Endothelial cell of umbilical vein (primary cell): Measurements from ENCODE around the gene ULK4. TPM values are rescaled to one million over a fixed set of nuclear protein-coding genes. Genes with fewer than 3 reads are reported as not detected.

ENCODE experiments used
- BruUV-seq: library from RNA; stranded (reverse); fragments of 400-500 nt; replicated peaks from 2 replicates; lab custom pipeline; 2021; lab: Mats Ljungman, UMichigan
- CTCF ChIA-PET: fragments of 300-600, 350-600 bp; sonication (Branson Sonifier 250); formaldehyde crosslinking; loops from one replicate; lab custom pipeline; 2021; ENCODE audit warnings: antibody characterized with exemption, inconsistent platforms; lab: Charles Lee
- POLR2A ChIA-PET: fragments of 300-600, 350-600 bp; sonication (Branson Sonifier 250); formaldehyde crosslinking; loops from one replicate; lab custom pipeline; 2021; ENCODE audit warnings: antibody characterized with exemption, inconsistent platforms; lab: Charles Lee
- DNase-seq: peaks from one replicate; pipeline ENCODE4 v3.0.0-alpha.2; 2011; ENCODE audit warnings: low read depth, low spot score
- FAIRE-seq: peaks from 2 replicates; lab custom pipeline; 2011; peaks lifted over from hg19 to GRCh38; lab: Jason Lieb, UNC
- H2AFZ ChIP-seq: 2 replicates; pipeline ENCODE4 v1.6.0; 2012; ENCODE audit warnings: low read depth, low read length, control low read depth, inconsistent platforms
- H3K27ac ChIP-seq: 2 replicates; pipeline ENCODE4 v1.5.1; 2011; ENCODE audit warnings: low read depth, mild to moderate bottlenecking, control low read depth, low read length, moderate library complexity; ENCODE audit not compliant: insufficient read depth
- H3K27me3 ChIP-seq, 2 experiments: 2 replicates each; pipeline versions ENCODE4 v1.6.0 to v1.6.1; 2011; ENCODE audit warnings: low read length in 2 of 2, mixed read lengths in 1 of 2; ENCODE audit not compliant: control insufficient read depth in 2 of 2, insufficient read depth in 2 of 2
- H3K36me3 ChIP-seq, 2 experiments: 2 replicates in 1 of 2; 3 replicates in 1 of 2; pipeline ENCODE4 v1.5.1; 2011; ENCODE audit warnings: low read length in 2 of 2, mild to moderate bottlenecking in 1 of 2, moderate library complexity in 1 of 2; ENCODE audit not compliant: control insufficient read depth in 2 of 2, insufficient read depth in 2 of 2; ENCODE audit errors: extremely low read depth in 1 of 2
- H3K4me1 ChIP-seq: 3 replicates; pipeline ENCODE4 v1.5.1; 2011; ENCODE audit warnings: mild to moderate bottlenecking, low read length; ENCODE audit not compliant: control insufficient read depth, insufficient read depth; ENCODE audit errors: extremely low read depth
- H3K4me2 ChIP-seq: 2 replicates; pipeline ENCODE4 v1.6.1; 2011; ENCODE audit warnings: low read length, control low read depth, mixed read lengths; ENCODE audit not compliant: insufficient read depth
- H3K4me3 ChIP-seq, 3 experiments: fragments of 200-600 bp in 1 of 3; sonication (generic), shearing (Covaris generic) in 1 of 3; replicated peaks in 1 of 3; 2 replicates each; pipeline ENCODE4 v1.5.1; 2011 to 2016; ENCODE audit warnings: control low read depth in 3 of 3, low read length in 3 of 3, mild to moderate bottlenecking in 2 of 3, inconsistent platforms in 1 of 3, low read depth in 1 of 3, moderate library complexity in 1 of 3; ENCODE audit not compliant: insufficient read depth in 1 of 3
- H3K79me2 ChIP-seq: 2 replicates; pipeline ENCODE4 v1.6.0; 2012; ENCODE audit warnings: low read length, inconsistent platforms; ENCODE audit not compliant: control insufficient read depth, insufficient read depth
- H3K9ac ChIP-seq: replicated peaks from 2 replicates; pipeline ENCODE3; 2011; ENCODE audit warnings: low read length, control low read depth; ENCODE audit not compliant: insufficient read depth; ENCODE audit errors: extremely low read depth
- H3K9me1 ChIP-seq: replicated peaks from 3 replicates; pipeline ENCODE4 v1.6.0; 2011; ENCODE audit warnings: mild to moderate bottlenecking, low read length; ENCODE audit not compliant: control insufficient read depth, insufficient read depth; ENCODE audit errors: extremely low read depth
- H3K9me3 ChIP-seq: replicated peaks from 2 replicates; pipeline ENCODE4 v1.5.1; 2012; ENCODE audit warnings: low read length, inconsistent platforms; ENCODE audit not compliant: control insufficient read depth, insufficient read depth
- H4K20me1 ChIP-seq: replicated peaks from 2 replicates; pipeline ENCODE3; 2011; ENCODE audit warnings: mild to moderate bottlenecking, low read length; ENCODE audit not compliant: control insufficient read depth, insufficient read depth; ENCODE audit errors: extremely low read depth
- CTCF ChIP-seq, 2 donors: IDR thresholded peaks; 1 replicate in 1 of 2; 2 replicates in 1 of 2; pipeline ENCODE4 v1.5.1; 2011; ENCODE audit warnings: low read length in 2 of 2, mild to moderate bottlenecking in 2 of 2, moderate library complexity in 2 of 2, control low read depth in 1 of 2, inconsistent platforms in 1 of 2, low read depth in 1 of 2; ENCODE audit not compliant: insufficient read depth in 1 of 2; ENCODE audit errors: extremely low read depth in 1 of 2
- EZH2 ChIP-seq: IDR thresholded peaks from 2 replicates; pipeline ENCODE4 v1.6.1; 2012; ENCODE audit warnings: borderline replicate concordance, low read depth, mild to moderate bottlenecking, moderate library complexity, low read length, inconsistent platforms; ENCODE audit not compliant: severe bottlenecking
- FOS ChIP-seq: IDR thresholded peaks from 2 replicates; pipeline ENCODE4 v1.6.1; 2011; ENCODE audit warnings: mild to moderate bottlenecking, low read length, moderate library complexity, borderline replicate concordance; ENCODE audit not compliant: insufficient read depth
- GATA2 ChIP-seq: IDR thresholded peaks from 2 replicates; pipeline ENCODE4 v1.7.0; 2011; ENCODE audit warnings: low read depth, mild to moderate bottlenecking, moderate library complexity, mixed read lengths, low read length; ENCODE audit not compliant: insufficient read length, insufficient read depth
- JUN ChIP-seq: IDR thresholded peaks from 2 replicates; pipeline ENCODE4 v1.6.1; 2011; ENCODE audit warnings: borderline replicate concordance, low read depth; ENCODE audit not compliant: insufficient read length, insufficient read depth
- MAX ChIP-seq: IDR thresholded peaks from 2 replicates; pipeline ENCODE4 v1.6.1; 2011; ENCODE audit not compliant: insufficient read depth, insufficient read length
- MYC ChIP-seq: IDR thresholded peaks from one replicate; pipeline ENCODE4 v1.6.1; 2011; ENCODE audit warnings: mild to moderate bottlenecking, low read depth, low read length
- POLR2A ChIP-seq: IDR thresholded peaks from 2 replicates; pipeline ENCODE4 v1.6.1; 2012; ENCODE audit warnings: low read depth, mild to moderate bottlenecking, control low read depth, low read length
- POLR2AphosphoS5 ChIP-seq: IDR thresholded peaks from 2 replicates; pipeline ENCODE4 v1.6.1; 2012; ENCODE audit warnings: low read depth, mild to moderate bottlenecking, control low read depth, low read length, moderate library complexity; ENCODE audit not compliant: insufficient read depth
- dilution Hi-C: fragments of 300-500 bp; cut with MboI; formaldehyde crosslinking; loops from one replicate; pipeline ENCODE4 v1.15.0; 2019; ENCODE audit warnings: low sequenced_read_pairs; ENCODE audit not compliant: extremely low pct_ligation_motif_present
- intact Hi-C: fragments of 100-400 bp; cut with micrococcal nuclease; formaldehyde crosslinking; loops from one replicate; pipeline ENCODE4 v1.10.0; 2022
- polyA plus RNA-seq, 4 experiments: library from polyadenylated mRNA; depleted of rRNA in 3 of 4; stranded (reverse) in 3 of 4; unstranded in 1 of 4; fragments of >200 nt; gene quantifications; 2 replicates each; pipeline versions ENCODE4 v1.2.1 to v1.2.3, GENCODE V29; 2011 to 2012; ENCODE audit warnings: missing spikeins in 1 of 4
- total RNA-seq: library from RNA; stranded (reverse); gene quantifications from 2 replicates; pipeline ENCODE4 v1.2.3, GENCODE V29; 2021

The ULK4 gene
- total and polyA plus RNA-seq, 2 donors (not counting 3 experiments of a cell fraction or from before 2014, with no cell fraction given): 3.3 to 16.0 TPM

GRCh38 chr3:41321642-41321980 is 640.3 kb downstream of the ULK4 start:
- intact Hi-C loops (no loop called here), dilution Hi-C loops (no loop called here)
- H3K4me1 ChIP-seq: peaks cover 3% of the 10 kb centered on the region
- H3K9ac ChIP-seq: no peak overlapping the region
- BruUV-seq: no TSS peak
- H3K9me1 ChIP-seq: no peaks in the 10 kb centered on the region
- H4K20me1 ChIP-seq: no peaks in the 10 kb centered on the region
- no peaks in the 10 kb centered on the region for H3K79me2 ChIP-seq
- ChIA-PET CTCF (no interaction called here), POLR2A (no interaction called here)
- no peaks in the 10 kb centered on the region for H3K36me3 ChIP-seq
- FAIRE-seq (no peak), DNase-seq (no peak)
- no peak overlapping the region for H3K4me2 ChIP-seq
- no peak for TF ChIP-seq MAX
- no peak for TF ChIP-seq POLR2AphosphoS5
- TF ChIP-seq FOS: no peak
- TF ChIP-seq GATA2: no peak
- no peak for TF ChIP-seq CTCF (IDR thresholded peaks at IDR 0.05; ENCODE audit: extremely low read depth in 1 of 2, insufficient read depth in 1 of 2, low read depth in 1 of 2, low read length in 2 of 2)
- TF ChIP-seq JUN: no peak
- TF ChIP-seq MYC: no peak
- TF ChIP-seq POLR2A: no peak
- TF ChIP-seq EZH2: no peak
- no peak overlapping the region for H2AFZ ChIP-seq
- no peak overlapping the region for H3K4me3 ChIP-seq
- H3K9me3 ChIP-seq: no peaks in the 10 kb centered on the region
- H3K27me3 ChIP-seq: no peaks in the 10 kb centered on the region
- no peak overlapping the region for H3K27ac ChIP-seq
